ENCODE results near the gene SLC11A2. TPM values are rescaled to one million over a fixed set of nuclear protein-coding genes. Genes with fewer than 3 reads are reported as not detected.

Gene SLC11A2
- total RNA-seq, 4 donors from 2014 or later, result 29.7 to 33.0 (median 31.7) TPM

- 89% methylated on average over 4 of the region's 4 CpGs for WGBS
- H3K27ac ChIP-seq (replicated peaks in 1 of 4), result peak overlapping the region in 1 of 4 donors; percentile 5
- intact Hi-C loops (cut with DNase I), result no loop called here
Observed at GRCh38 chr12:50990147-50990727, 35.9 kb downstream of the SLC11A2 start.

GRCh38 chr12:50988871-50989270 is 37.3 kb downstream of the SLC11A2 start:
- no peaks in the 10 kb centered on the region for H3K9me3 ChIP-seq
- H3K27ac ChIP-seq (replicated peaks in 1 of 4), result no peak overlapping the region
- TF ChIP-seq EP300 (IDR thresholded peaks at IDR 0.05), result no peak
- TF ChIP-seq POLR2AphosphoS5 (IDR thresholded peaks at IDR 0.05), result no peak
- no peak for TF ChIP-seq CTCF (IDR thresholded peaks at IDR 0.05)
- TF ChIP-seq POLR2A (IDR thresholded peaks at IDR 0.05; ENCODE audit: low read depth), result no peak
- no peak overlapping the region for H3K4me3 ChIP-seq
- H3K4me1 ChIP-seq, result peaks cover 25 to 45% (median 38%) of the 10 kb centered on the region in 4 donors
- H3K36me3 ChIP-seq, result peaks cover 46 to 65% (median 52%) of the 10 kb centered on the region in 4 donors
- no peaks in the 10 kb centered on the region for H3K27me3 ChIP-seq
- WGBS, result 92% methylated on average over 5 of the region's 5 CpGs
- DNase-seq (ENCODE audit: extremely low spot score), result no peak
- intact Hi-C loops (cut with DNase I), result loop anchor here (5.0 kb wide), 2 partner anchors 33 to 67 kb away; no protein-coding TSS in a partner anchor

More at GRCh38 chr12:50990147-50990727, 35.9 kb downstream of the SLC11A2 start:
- no peak for DNase-seq (ENCODE audit: extremely low spot score)
- Histone ChIP-seq H3K36me3 (peaks cover 51 to 77% (median 65%) of the 10 kb centered on the region in 4 donors), H3K4me3 (no peak overlapping the region), H3K9me3 (no peaks in the 10 kb centered on the region), H3K27me3 (no peaks in the 10 kb centered on the region), H3K4me1 (peaks cover 15 to 33% (median 25%) of the 10 kb centered on the region in 4 donors)
- TF ChIP-seq POLR2A (IDR thresholded peaks at IDR 0.05; ENCODE audit: low read depth) (no peak), EP300 (IDR thresholded peaks at IDR 0.05) (no peak), POLR2AphosphoS5 (IDR thresholded peaks at IDR 0.05) (no peak), CTCF (IDR thresholded peaks at IDR 0.05) (no peak)

GRCh38 chr12:50988051-50988450 is 38.1 kb downstream of the SLC11A2 start:
- TF ChIP-seq EP300 (IDR thresholded peaks at IDR 0.05) (no peak), CTCF (IDR thresholded peaks at IDR 0.05) (no peak), POLR2AphosphoS5 (IDR thresholded peaks at IDR 0.05) (no peak), POLR2A (IDR thresholded peaks at IDR 0.05; ENCODE audit: low read depth) (no peak)
- Histone ChIP-seq H3K9me3 (no peaks in the 10 kb centered on the region), H3K27ac (replicated peaks in 1 of 4) (no peak overlapping the region), H3K4me3 (no peak overlapping the region), H3K36me3 (peaks cover 46 to 59% (median 49%) of the 10 kb centered on the region in 4 donors), H3K4me1 (peaks cover 25 to 40% (median 37%) of the 10 kb centered on the region in 4 donors), H3K27me3 (no peaks in the 10 kb centered on the region)
- WGBS, result 60% methylated on average over 5 of the region's 5 CpGs
- DNase-seq (ENCODE audit: extremely low spot score), result no peak
- intact Hi-C loops (cut with DNase I), result loop anchor here (5.0 kb wide), 2 partner anchors 34 to 66 kb away; no protein-coding TSS in a partner anchor

GRCh38 chr12:50986966-50987737 is 39.0 kb downstream of the SLC11A2 start:
- no peak for TF ChIP-seq EP300 (IDR thresholded peaks at IDR 0.05)
- TF ChIP-seq POLR2A (IDR thresholded peaks at IDR 0.05; ENCODE audit: low read depth), result no peak
- TF ChIP-seq POLR2AphosphoS5 (IDR thresholded peaks at IDR 0.05), result peak; percentile 35 to 51
- peak; percentile 61 to 72 (median 64) for TF ChIP-seq CTCF (IDR thresholded peaks at IDR 0.05)
- peak overlapping the region; percentile 67 to 78 (median 76) for H3K27ac ChIP-seq (replicated peaks in 1 of 4)
- peaks cover 25 to 35% (median 32%) of the 10 kb centered on the region in 4 donors for H3K4me1 ChIP-seq
- no peaks in the 10 kb centered on the region for H3K9me3 ChIP-seq
- WGBS, result 42% methylated on average over 8 of the region's 8 CpGs
- H3K27me3 ChIP-seq, result no peaks in the 10 kb centered on the region
- DNase-seq (ENCODE audit: extremely low spot score), result no peak
- H3K4me3 ChIP-seq, result no peak overlapping the region
- H3K36me3 ChIP-seq, result peaks cover 39 to 51% (median 43%) of the 10 kb centered on the region in 4 donors
- intact Hi-C loops (cut with DNase I), result loop anchor here (1.0 to 5.0 kb wide), 4 partner anchors 35 to 222 kb away; partner anchors contain the start of gene ATF1
